Measurements from ENCODE around the gene GATA2.

GATA2 gene

GRCh38 chr3:128487813-128488635, 5.0 kb downstream of the GATA2 start:
- DNase-seq: peak; percentile 35 to 63

- no peak for DNase-seq
These were observed 5.5 kb downstream of the GATA2 start for GRCh38 chr3:128487538-128487812.

GRCh38 chr3:128486681-128487537, 6.1 kb downstream of the GATA2 start:
- peak; percentile 28 to 36 for DNase-seq

GRCh38 chr3:128486205-128486628, 6.8 kb downstream of the GATA2 start:
- no peak for DNase-seq

- no peak for DNase-seq
These were observed 7.5 kb downstream of the GATA2 start for GRCh38 chr3:128485282-128486204.

- DNase-seq: no peak
These were observed 8.4 kb downstream of the GATA2 start for GRCh38 chr3:128484404-128485281.

GRCh38 chr3:128483657-128484403, 9.2 kb downstream of the GATA2 start:
- DNase-seq: no peak

GRCh38 chr3:128482666-128483656, 10.0 kb downstream of the GATA2 start:
- no peak for DNase-seq

GRCh38 chr3:128482175-128482574, 10.8 kb downstream of the GATA2 start:
- no peak for DNase-seq

GRCh38 chr3:128481438-128481942, 11.5 kb downstream of the GATA2 start:
- DNase-seq: no peak

- no peak for DNase-seq
These were observed 12.1 kb downstream of the GATA2 start for GRCh38 chr3:128480717-128481437.

- no peak for DNase-seq
These were observed 12.7 kb downstream of the GATA2 start for GRCh38 chr3:128480278-128480677.

GRCh38 chr3:128479558-128480086, 13.4 kb downstream of the GATA2 start:
- no peak for DNase-seq

- no peak for DNase-seq
These were observed 14.2 kb downstream of the GATA2 start for GRCh38 chr3:128478576-128479506.

- no peak for DNase-seq
These were observed 16.3 kb downstream of the GATA2 start for GRCh38 chr3:128476659-128477058.

GRCh38 chr3:128475355-128475754, 17.6 kb downstream of the GATA2 start:
- no peak for DNase-seq

- no peak for DNase-seq
These were observed 19.3 kb downstream of the GATA2 start for GRCh38 chr3:128473737-128474136.

- no peak for DNase-seq
These were observed 19.9 kb downstream of the GATA2 start for GRCh38 chr3:128473180-128473519.
